MM.1S (cell line): ENCODE data around the gene CCDC102A.

Experiments used
- DNase-seq: peaks from one replicate; pipeline ENCODE4 v3.0.0-alpha.2; 2015
- H2AFZ ChIP-seq: fragments of 300-600 bp; sonication (generic); 2 replicates; pipeline ENCODE4 v1.6.0; 2016; ENCODE audit warnings: antibody characterized with exemption, low read length
- H3F3A ChIP-seq: fragments of 300-600 bp; sonication (generic); 2 replicates; pipeline ENCODE4 v1.6.1; 2016; ENCODE audit warnings: mild to moderate bottlenecking, antibody characterized with exemption, low read length, moderate library complexity, mixed read lengths; ENCODE audit not compliant: insufficient read depth
- H3K27ac ChIP-seq: fragments of 300-600 bp; sonication (generic); 2 replicates; pipeline ENCODE4 v1.5.1; 2016; ENCODE audit warnings: mild to moderate bottlenecking, low read length
- H3K27me3 ChIP-seq: fragments of 300-600 bp; sonication (generic); replicated peaks from 2 replicates; pipeline ENCODE4 v1.6.0; 2016; ENCODE audit warnings: low read length; ENCODE audit not compliant: insufficient read depth
- H3K36me3 ChIP-seq: fragments of 300-600 bp; sonication (generic); replicated peaks from 2 replicates; pipeline ENCODE4 v1.6.1; 2016; ENCODE audit warnings: mild to moderate bottlenecking, low read length, mixed read lengths; ENCODE audit not compliant: insufficient read depth
- H3K4me1 ChIP-seq: fragments of 300-600 bp; sonication (generic); 2 replicates; pipeline ENCODE4 v1.6.1; 2016; ENCODE audit warnings: low read length, mixed read lengths
- H3K4me2 ChIP-seq: fragments of 300-600 bp; sonication (generic); 2 replicates; pipeline ENCODE4 v1.6.0; 2016; ENCODE audit warnings: low read depth, low read length
- H3K4me3 ChIP-seq: fragments of 300-600 bp; sonication (generic); 2 replicates; pipeline ENCODE4 v1.5.1; 2016; ENCODE audit warnings: low read length, mixed read lengths
- H3K79me2 ChIP-seq: fragments of 300-600 bp; sonication (generic); 2 replicates; pipeline ENCODE4 v1.6.1; 2016; ENCODE audit warnings: mixed run types, low read length, mixed read lengths
- H3K9ac ChIP-seq: fragments of 300-600 bp; sonication (generic); 2 replicates; pipeline ENCODE4 v1.6.1; 2016; ENCODE audit warnings: low read length, mixed read lengths
- H3K9me2 ChIP-seq: fragments of 300-600 bp; sonication (generic); replicated peaks from 2 replicates; pipeline ENCODE4 v1.6.1; 2016; ENCODE audit warnings: mild to moderate bottlenecking, low read length, mixed read lengths; ENCODE audit not compliant: insufficient read depth
- H3K9me3 ChIP-seq: fragments of 300-600 bp; sonication (generic); replicated peaks from 2 replicates; pipeline ENCODE4 v1.6.1; 2016; ENCODE audit warnings: mild to moderate bottlenecking, low read length, mixed read lengths; ENCODE audit not compliant: insufficient read depth
- H4K20me1 ChIP-seq: fragments of 300-600 bp; sonication (generic); 2 replicates; pipeline ENCODE4 v1.6.1; 2016; ENCODE audit warnings: mild to moderate bottlenecking, low read length, moderate library complexity, mixed read lengths; ENCODE audit not compliant: insufficient read depth
- CTCF ChIP-seq: fragments of 300-600 bp; sonication (generic); IDR thresholded peaks from 2 replicates; pipeline ENCODE4 v1.5.1; 2016; ENCODE audit warnings: antibody characterized with exemption, low read length, mixed read lengths
- EZH2 ChIP-seq: fragments of 300-600 bp; sonication (generic); optimal IDR thresholded peaks from 2 replicates; pipeline ENCODE3; 2017; ENCODE audit warnings: low read depth, mild to moderate bottlenecking, antibody characterized with exemption, low read length, mixed read lengths
- EZH2phosphoT487 ChIP-seq: fragments of 300-600 bp; sonication (generic); IDR thresholded peaks from 2 replicates; pipeline ENCODE4 v1.6.1; 2018; ENCODE audit warnings: antibody characterized with exemption, low read length

CCDC102A gene

DNA sequence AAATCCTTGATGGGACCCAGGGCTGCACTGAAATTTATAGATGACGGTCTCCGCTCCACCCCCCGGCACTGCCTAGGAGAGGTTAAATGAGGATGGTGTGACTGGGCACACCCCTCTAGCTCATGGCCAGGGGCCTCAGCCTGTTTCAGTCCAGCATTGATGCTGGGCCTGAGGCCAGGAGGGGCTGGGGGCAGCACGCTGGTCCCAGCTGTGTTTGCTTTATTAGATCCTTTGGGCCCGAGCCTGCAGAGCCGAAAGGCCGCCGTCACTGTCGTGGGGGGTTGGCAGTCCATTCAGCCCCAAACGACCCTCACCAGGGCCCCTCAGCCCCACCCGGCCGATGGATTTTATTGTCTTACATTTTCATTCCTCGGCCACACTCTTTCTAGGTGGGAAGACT lies 39.2 kb downstream of the CCDC102A start:
- H2AFZ ChIP-seq = no peak overlapping the region
- H3K9ac ChIP-seq = no peak overlapping the region
- H3K27ac ChIP-seq = no peak overlapping the region
- no peak for TF ChIP-seq EZH2phosphoT487
- no peak for TF ChIP-seq CTCF
- TF ChIP-seq EZH2 = no peak
- no peaks in the 10 kb centered on the region for H3K9me3 ChIP-seq
- H3K4me1 ChIP-seq = no peaks in the 10 kb centered on the region
- no peak overlapping the region for H3K4me3 ChIP-seq
- H3K27me3 ChIP-seq = no peaks in the 10 kb centered on the region
- H4K20me1 ChIP-seq = no peaks in the 10 kb centered on the region
- no peaks in the 10 kb centered on the region for H3K9me2 ChIP-seq
- no peaks in the 10 kb centered on the region for H3K36me3 ChIP-seq
- H3K79me2 ChIP-seq = no peaks in the 10 kb centered on the region
- no peak overlapping the region for H3K4me2 ChIP-seq
- no peak for DNase-seq
- no peaks in the 10 kb centered on the region for H3F3A ChIP-seq

DNA sequence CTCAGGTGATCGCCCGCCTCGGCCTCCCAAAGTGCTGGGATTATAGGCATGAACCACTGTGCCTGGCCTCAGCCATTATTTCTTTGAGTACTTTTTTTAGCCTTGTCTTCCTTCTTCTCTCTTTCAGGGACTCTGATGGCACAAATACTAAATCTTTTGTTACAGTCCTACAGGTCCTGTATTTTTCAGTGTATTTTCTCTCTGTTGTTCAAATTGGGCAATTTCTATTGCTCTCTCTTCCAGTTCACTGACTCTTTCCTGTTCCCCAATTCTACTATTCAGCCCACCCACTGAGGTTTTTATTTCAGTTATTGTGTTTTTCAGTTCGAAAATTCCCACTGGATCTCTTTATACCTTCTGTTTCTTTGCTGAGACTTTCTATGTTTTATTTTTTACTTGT lies 42.6 kb downstream of the CCDC102A start:
- Histone ChIP-seq H3K79me2 (no peaks in the 10 kb centered on the region), H3K36me3 (no peaks in the 10 kb centered on the region), H3K9ac (no peak overlapping the region), H2AFZ (no peak overlapping the region), H3K4me3 (no peak overlapping the region), H3F3A (no peaks in the 10 kb centered on the region), H3K27me3 (no peaks in the 10 kb centered on the region), H3K4me1 (no peaks in the 10 kb centered on the region), H3K9me2 (no peaks in the 10 kb centered on the region), H3K9me3 (no peaks in the 10 kb centered on the region), H3K4me2 (no peak overlapping the region), H4K20me1 (no peaks in the 10 kb centered on the region), H3K27ac (no peak overlapping the region)
- no peak for TF ChIP-seq CTCF
- no peak for TF ChIP-seq EZH2phosphoT487
- no peak for TF ChIP-seq EZH2
- no peak for DNase-seq

GRCh38 chr16:57489229-57489628 lies 47.1 kb downstream of the CCDC102A start:
- no peak for TF ChIP-seq CTCF
- TF ChIP-seq EZH2phosphoT487 = no peak
- TF ChIP-seq EZH2 = no peak
- no peaks in the 10 kb centered on the region for H3F3A ChIP-seq
- no peaks in the 10 kb centered on the region for H3K36me3 ChIP-seq
- H3K4me1 ChIP-seq = peaks cover 4% of the 10 kb centered on the region; the same call in 1 of the 2 replicates
- no peak overlapping the region for H3K9ac ChIP-seq
- H3K27ac ChIP-seq = no peak overlapping the region
- no peak overlapping the region for H2AFZ ChIP-seq
- no peaks in the 10 kb centered on the region for H3K79me2 ChIP-seq
- H4K20me1 ChIP-seq = no peaks in the 10 kb centered on the region
- no peak overlapping the region for H3K4me2 ChIP-seq
- H3K27me3 ChIP-seq = no peaks in the 10 kb centered on the region
- DNase-seq = no peak
- H3K4me3 ChIP-seq = no peak overlapping the region
- H3K9me3 ChIP-seq = no peaks in the 10 kb centered on the region
- H3K9me2 ChIP-seq = no peaks in the 10 kb centered on the region
